K562 (cell line): Measurements from ENCODE around the gene SAP30BP. TPM values are rescaled to one million over a fixed set of nuclear protein-coding genes. Genes with fewer than 3 reads are reported as not detected.
A peak's percentile ranks its signal among the peaks of the same experiment; 100 is the strongest.

Experiments used
- BMI1 ChIP-seq: fragments of 150-350 bp; IDR thresholded peaks from 2 replicates; pipeline ENCODE4 v1.6.1; 2014; ENCODE audit warnings: low read length
- BRD4 ChIP-seq: fragments of 200-600 bp; sonication (generic); IDR thresholded peaks from 2 replicates; pipeline ENCODE4 v1.6.1; 2017; ENCODE audit warnings: inconsistent platforms
- COPS2 ChIP-seq: fragments of 450-650 bp; conservative IDR thresholded peaks from 2 replicates; pipeline ENCODE4 v1.6.1; 2016; ENCODE audit warnings: mild to moderate bottlenecking, moderate library complexity
- EGR1 ChIP-seq: fragments of 450-650 bp; conservative IDR thresholded peaks from 2 replicates; pipeline ENCODE4 v1.6.1; 2017; ENCODE audit warnings: mild to moderate bottlenecking
- EHMT2 ChIP-seq: fragments of 450-650 bp; IDR thresholded peaks from 2 replicates; pipeline ENCODE4 v1.6.1; 2018; ENCODE audit warnings: antibody characterized with exemption
- ELF2 ChIP-seq: fragments of 250-450 bp; sonication (Bioruptor Pico); IDR thresholded peaks from 2 replicates; pipeline ENCODE4 v1.5.0; 2021; ENCODE audit warnings: mild to moderate bottlenecking
- FIP1L1 ChIP-seq: fragments of 200-400 bp; formaldehyde crosslinking; IDR thresholded peaks from 2 replicates; pipeline ENCODE4 v1.6.1; 2018; ENCODE audit warnings: mild to moderate bottlenecking, low read depth, low read length; ENCODE audit not compliant: poor library complexity, severe bottlenecking
- GABPB2 ChIP-seq: fragments of 250-450 bp; sonication (Bioruptor Pico); conservative IDR thresholded peaks from 2 replicates; pipeline ENCODE4 v1.5.1; 2021; ENCODE audit warnings: mild to moderate bottlenecking
- HMG20A ChIP-seq: fragments of 450-650 bp; formaldehyde crosslinking; conservative IDR thresholded peaks from 2 replicates; pipeline ENCODE4 v1.4.0; 2020; ENCODE audit warnings: mild to moderate bottlenecking, mixed read lengths
- JUN ChIP-seq, 2 experiments: sonication (generic) in 1 of 2; formaldehyde crosslinking in 1 of 2; IDR thresholded peaks; 2 replicates each; pipeline versions ENCODE4 v1.6.1 to v1.8.0; 2012 to 2022; ENCODE audit warnings: borderline replicate concordance in 2 of 2, mild to moderate bottlenecking in 2 of 2, improper control_type of control experiment in 1 of 2, low read depth in 1 of 2, low read length in 1 of 2, missing genetic modification reagents in 1 of 2
- KAT7 ChIP-seq: sonication (generic); formaldehyde crosslinking; IDR thresholded peaks from 2 replicates; pipeline ENCODE4 v1.8.0; 2022; ENCODE audit warnings: missing genetic modification reagents, mild to moderate bottlenecking, borderline replicate concordance
- NFE2 ChIP-seq: IDR thresholded peaks from 2 replicates; pipeline ENCODE4 v1.6.1; 2014; ENCODE audit warnings: antibody characterized with exemption, low read depth
- PCBP1 ChIP-seq: fragments of 200-400 bp; formaldehyde crosslinking; IDR thresholded peaks from 2 replicates; pipeline ENCODE4 v1.6.1; 2018; ENCODE audit warnings: mild to moderate bottlenecking, low read depth, low read length; ENCODE audit not compliant: poor library complexity, severe bottlenecking
- RBM22 ChIP-seq: fragments of 200-400 bp; formaldehyde crosslinking; IDR thresholded peaks from 2 replicates; pipeline ENCODE4 v1.6.1; 2018; ENCODE audit warnings: low read length, low read depth; ENCODE audit not compliant: poor library complexity, severe bottlenecking
- SOX6 ChIP-seq: fragments of 450-650 bp; IDR thresholded peaks from 2 replicates; pipeline ENCODE4 v1.6.1; 2014; ENCODE audit warnings: mild to moderate bottlenecking
- SUPT5H ChIP-seq: fragments of 450-650 bp; IDR thresholded peaks from 2 replicates; pipeline ENCODE4 v1.6.1; 2016
- TRIM24 ChIP-seq, 2 experiments: fragments of 450-650 bp; IDR thresholded peaks; 2 replicates each; pipeline ENCODE4 v1.6.1; 2016
- ZNF121 ChIP-seq: sonication (generic); formaldehyde crosslinking; conservative IDR thresholded peaks from 2 replicates; pipeline ENCODE4 v1.8.0; 2022; ENCODE audit warnings: missing genetic modification reagents
- ZNF175 ChIP-seq: fragments of 200-800 bp; sonication (Bioruptor generic); IDR thresholded peaks from 2 replicates; pipeline ENCODE4 v1.6.1; 2016; ENCODE audit warnings: low read depth, mild to moderate bottlenecking, missing genetic modification characterization, missing compliant biosample characterization
- ZNF445 ChIP-seq: fragments of 250-450 bp; sonication (Bioruptor Pico); IDR thresholded peaks from 2 replicates; pipeline ENCODE4 v1.4.0; 2020; ENCODE audit warnings: low read depth, mild to moderate bottlenecking, moderate library complexity
- ZNF696 ChIP-seq: fragments of 250-450 bp; sonication (Bioruptor Pico); conservative IDR thresholded peaks from 2 replicates; pipeline ENCODE4 v1.4.0; 2020; ENCODE audit warnings: mild to moderate bottlenecking, moderate library complexity
- ZNF79 ChIP-seq: fragments of 250-450 bp; sonication (Bioruptor Pico); IDR thresholded peaks from 2 replicates; pipeline ENCODE4 v1.4.0; 2020; ENCODE audit warnings: low read depth, mild to moderate bottlenecking, moderate library complexity
- polyA plus RNA-seq, 8 experiments: library from polyadenylated mRNA; depleted of rRNA in 4 of 8; stranded (reverse) in 5 of 8; unstranded in 3 of 8; fragments of >200 nt; fragmentation: Nextera tagmentation in 2 of 8; fragmentation: Illumina TruSeq in 1 of 8; extraction: Ambion mirVana in 2 of 8; extraction: Trizol in 1 of 8; gene quantifications; 2 replicates each; pipeline versions ENCODE4 v1.2.1 to v1.2.3, GENCODE V29; 2011 to 2014; ENCODE audit warnings: inconsistent platforms in 1 of 8, missing spikeins in 1 of 8
- total RNA-seq, 7 experiments: library from RNA; depleted of rRNA in 6 of 7; stranded (reverse); fragments of >200 nt in 6 of 7; fragmentation: Illumina TruSeq in 2 of 7; extraction: Trizol in 2 of 7; gene quantifications; 2 replicates each; pipeline versions ENCODE4 v1.2.1 to v1.2.3, GENCODE V29; 2011 to 2021; ENCODE audit warnings: low replicate concordance in 1 of 7
- TF ChIP-seq, protein P1 (sequence below): fragments of 450-650 bp; formaldehyde crosslinking; IDR thresholded peaks from 2 replicates; pipeline ENCODE4 v1.4.0; 2022; ENCODE audit warnings: missing genetic modification characterization
- TF ChIP-seq, protein P2 (sequence below): fragments of 250-450 bp; sonication (Bioruptor Pico); IDR thresholded peaks from 2 replicates; pipeline ENCODE4 v1.5.0; 2021
- TF ChIP-seq, protein P3 (sequence below): fragments of 450-650 bp; IDR thresholded peaks from 2 replicates; pipeline ENCODE4 v1.6.1; 2018; ENCODE audit warnings: mild to moderate bottlenecking, low read depth; ENCODE audit not compliant: partially characterized antibody
- TF ChIP-seq, protein P4 (sequence below): fragments of 450-650 bp; IDR thresholded peaks from 2 replicates; pipeline ENCODE4 v1.6.1; 2016

SAP30BP gene
- total and polyA plus RNA-seq, 9 of the 15 experiments (the other 6 are each of a cell fraction or from before 2014, with no cell fraction given): 45.3 to 154 (median 71.7) TPM

DNA sequence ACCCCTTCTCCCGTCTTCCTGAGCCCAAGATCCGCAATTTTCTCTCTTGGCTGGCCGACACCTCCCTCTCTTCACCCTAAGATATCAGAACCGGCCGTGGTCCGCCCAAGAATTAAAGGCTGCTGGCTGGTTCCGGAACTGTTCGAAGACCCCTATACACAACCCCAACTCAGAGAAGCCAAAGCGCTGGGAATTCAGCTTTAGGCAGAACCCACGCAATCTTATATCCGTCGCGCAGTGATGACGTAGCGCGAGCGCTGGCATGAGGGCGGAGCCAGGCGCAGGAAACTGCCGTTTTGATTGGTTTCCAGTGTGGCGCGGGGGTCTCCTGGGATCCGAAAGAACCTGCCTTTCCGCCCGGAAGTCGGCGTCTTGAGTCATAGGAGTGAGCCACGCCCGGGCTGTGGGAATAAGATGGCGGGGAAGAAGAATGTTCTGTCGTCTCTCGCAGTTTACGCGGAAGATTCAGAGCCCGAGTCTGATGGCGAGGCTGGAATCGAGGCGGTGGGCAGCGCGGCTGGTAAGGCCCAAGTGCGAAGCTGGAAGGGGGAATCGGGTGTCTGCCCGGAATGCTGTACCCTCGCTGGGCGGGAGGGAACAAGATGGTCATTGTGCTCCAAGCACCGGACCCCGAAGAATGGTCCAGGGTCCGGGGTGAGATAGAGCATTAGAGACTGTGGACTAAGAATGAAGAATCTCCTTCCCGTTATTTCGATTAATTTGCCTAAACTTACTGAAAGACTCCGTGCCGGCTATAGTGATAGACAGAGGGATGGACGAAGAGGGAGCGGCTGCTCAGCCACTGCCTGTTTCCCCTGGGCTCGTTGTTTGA is at the start of gene SAP30BP, which contains the start of gene RECQL5 (continued):
- TF ChIP-seq, protein P1, sequence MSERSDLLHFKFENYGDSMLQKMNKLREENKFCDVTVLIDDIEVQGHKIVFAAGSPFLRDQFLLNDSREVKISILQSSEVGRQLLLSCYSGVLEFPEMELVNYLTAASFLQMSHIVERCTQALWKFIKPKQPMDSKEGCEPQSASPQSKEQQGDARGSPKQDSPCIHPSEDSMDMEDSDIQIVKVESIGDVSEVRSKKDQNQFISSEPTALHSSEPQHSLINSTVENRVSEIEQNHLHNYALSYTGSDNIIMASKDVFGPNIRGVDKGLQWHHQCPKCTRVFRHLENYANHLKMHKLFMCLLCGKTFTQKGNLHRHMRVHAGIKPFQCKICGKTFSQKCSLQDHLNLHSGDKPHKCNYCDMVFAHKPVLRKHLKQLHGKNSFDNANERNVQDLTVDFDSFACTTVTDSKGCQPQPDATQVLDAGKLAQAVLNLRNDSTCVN (CRISPR knock-in tag): no peak
- no peak for TF ChIP-seq PCBP1
- TF ChIP-seq EGR1: peak; percentile 87
- no peak for TF ChIP-seq HMG20A (CRISPR knock-in tag)
- TF ChIP-seq GABPB2: no peak
- TF ChIP-seq ELF2 (CRISPR knock-in tag): peak; percentile 87
- TF ChIP-seq COPS2: no peak
- peak; percentile 94 for TF ChIP-seq SUPT5H
- TF ChIP-seq ZNF121 (CRISPR knock-in tag): no peak
- TF ChIP-seq, protein P2, sequence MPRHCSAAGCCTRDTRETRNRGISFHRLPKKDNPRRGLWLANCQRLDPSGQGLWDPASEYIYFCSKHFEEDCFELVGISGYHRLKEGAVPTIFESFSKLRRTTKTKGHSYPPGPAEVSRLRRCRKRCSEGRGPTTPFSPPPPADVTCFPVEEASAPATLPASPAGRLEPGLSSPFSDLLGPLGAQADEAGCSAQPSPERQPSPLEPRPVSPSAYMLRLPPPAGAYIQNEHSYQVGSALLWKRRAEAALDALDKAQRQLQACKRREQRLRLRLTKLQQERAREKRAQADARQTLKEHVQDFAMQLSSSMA (CRISPR knock-in tag): no peak
- peak; percentile 39; the same call in 1 of the 2 replicates for TF ChIP-seq JUN (IDR thresholded peaks at IDR 0.05; ENCODE audit: borderline replicate concordance, low read depth, low read length)
- no peak for TF ChIP-seq JUN (CRISPR knock-in tag; IDR thresholded peaks at IDR 0.05; ENCODE audit: borderline replicate concordance)
- TF ChIP-seq FIP1L1: no peak
- TF ChIP-seq, protein P3, sequence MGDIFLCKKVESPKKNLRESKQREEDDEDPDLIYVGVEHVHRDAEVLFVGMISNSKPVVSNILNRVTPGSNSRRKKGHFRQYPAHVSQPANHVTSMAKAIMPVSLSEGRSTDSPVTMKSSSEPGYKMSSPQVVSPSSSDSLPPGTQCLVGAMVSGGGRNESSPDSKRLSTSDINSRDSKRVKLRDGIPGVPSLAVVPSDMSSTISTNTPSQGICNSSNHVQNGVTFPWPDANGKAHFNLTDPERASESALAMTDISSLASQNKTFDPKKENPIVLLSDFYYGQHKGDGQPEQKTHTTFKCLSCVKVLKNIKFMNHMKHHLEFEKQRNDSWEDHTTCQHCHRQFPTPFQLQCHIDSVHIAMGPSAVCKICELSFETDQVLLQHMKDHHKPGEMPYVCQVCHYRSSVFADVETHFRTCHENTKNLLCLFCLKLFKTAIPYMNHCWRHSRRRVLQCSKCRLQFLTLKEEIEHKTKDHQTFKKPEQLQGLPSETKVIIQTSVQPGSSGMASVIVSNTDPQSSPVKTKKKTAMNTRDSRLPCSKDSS: no peak
- no peak for TF ChIP-seq ZNF175 (CRISPR knock-in tag)
- TF ChIP-seq, protein P4, sequence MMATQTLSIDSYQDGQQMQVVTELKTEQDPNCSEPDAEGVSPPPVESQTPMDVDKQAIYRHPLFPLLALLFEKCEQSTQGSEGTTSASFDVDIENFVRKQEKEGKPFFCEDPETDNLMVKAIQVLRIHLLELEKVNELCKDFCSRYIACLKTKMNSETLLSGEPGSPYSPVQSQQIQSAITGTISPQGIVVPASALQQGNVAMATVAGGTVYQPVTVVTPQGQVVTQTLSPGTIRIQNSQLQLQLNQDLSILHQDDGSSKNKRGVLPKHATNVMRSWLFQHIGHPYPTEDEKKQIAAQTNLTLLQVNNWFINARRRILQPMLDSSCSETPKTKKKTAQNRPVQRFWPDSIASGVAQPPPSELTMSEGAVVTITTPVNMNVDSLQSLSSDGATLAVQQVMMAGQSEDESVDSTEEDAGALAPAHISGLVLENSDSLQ: no peak
- TF ChIP-seq BMI1: no peak
- TF ChIP-seq ZNF79 (CRISPR knock-in tag): no peak
- no peak for TF ChIP-seq ZNF445 (CRISPR knock-in tag)
- TF ChIP-seq TRIM24 (IDR thresholded peaks at IDR 0.05): no peak
- TF ChIP-seq ZNF696 (CRISPR knock-in tag): no peak
- 0 out of 2 replicates have a peak, but pooled peaks have one; percentile 0 for TF ChIP-seq KAT7 (CRISPR knock-in tag)
- TF ChIP-seq NFE2: no peak
- TF ChIP-seq RBM22: no peak
- no peak for TF ChIP-seq BRD4
- TF ChIP-seq SOX6: no peak
- TF ChIP-seq EHMT2: no peak
